Karpas-422 (cell line): ENCODE data around the gene SP2. TPM values are rescaled to one million over a fixed set of nuclear protein-coding genes. Genes with fewer than 3 reads are reported as not detected.

Source experiments
- DNase-seq: peaks from one replicate; pipeline ENCODE4 v3.0.0-alpha.2; 2015
- H2AFZ ChIP-seq: fragments of 200-600 bp; sonication (generic); 2 replicates; pipeline ENCODE4 v1.6.1; 2014; ENCODE audit warnings: antibody characterized with exemption, low read length, mixed read lengths
- H3K27ac ChIP-seq: fragments of 200-600 bp; sonication (generic); 2 replicates; pipeline ENCODE4 v1.5.1; 2014; ENCODE audit warnings: mild to moderate bottlenecking, low read length, moderate library complexity
- H3K27me3 ChIP-seq: fragments of 200-600 bp; sonication (generic); 2 replicates; pipeline ENCODE4 v1.6.1; 2014; ENCODE audit warnings: low read length, mixed read lengths
- H3K36me3 ChIP-seq: fragments of 200-600 bp; sonication (generic); 2 replicates; pipeline ENCODE4 v1.6.1; 2014; ENCODE audit warnings: low read length, mixed read lengths; ENCODE audit not compliant: insufficient read depth
- H3K4me1 ChIP-seq: fragments of 200-600 bp; sonication (generic); 2 replicates; pipeline ENCODE4 v1.6.1; 2014; ENCODE audit warnings: mild to moderate bottlenecking, low read length, mixed read lengths
- H3K4me2 ChIP-seq: fragments of 200-600 bp; sonication (generic); 2 replicates; pipeline ENCODE4 v1.6.1; 2014; ENCODE audit warnings: low read length, low read depth, mild to moderate bottlenecking; ENCODE audit not compliant: poor library complexity, severe bottlenecking
- H3K4me3 ChIP-seq: fragments of 200-600 bp; sonication (generic); 2 replicates; pipeline ENCODE4 v1.5.1; 2014; ENCODE audit warnings: mild to moderate bottlenecking, antibody characterized with exemption, low read length, mixed read lengths
- H3K79me2 ChIP-seq: fragments of 200-600 bp; sonication (generic); 2 replicates; pipeline ENCODE4 v1.6.1; 2014; ENCODE audit warnings: mild to moderate bottlenecking, low read length, mixed read lengths
- H3K9ac ChIP-seq: fragments of 200-600 bp; sonication (generic); 2 replicates; pipeline ENCODE4 v1.6.0; 2014; ENCODE audit warnings: low read length
- H3K9me2 ChIP-seq: fragments of 200-600 bp; sonication (generic), shearing (Covaris generic); replicated peaks from 2 replicates; pipeline ENCODE4 v1.6.0; 2014; ENCODE audit warnings: mild to moderate bottlenecking, low read length, moderate library complexity; ENCODE audit not compliant: insufficient read depth
- H3K9me3 ChIP-seq: fragments of 300-700, 200-600 bp; sonication (generic); 2 replicates; pipeline ENCODE4 v1.6.1; 2014; ENCODE audit warnings: low read length, mixed read lengths
- H4K20me1 ChIP-seq: fragments of 200-600 bp; sonication (generic); 2 replicates; pipeline ENCODE4 v1.6.1; 2014; ENCODE audit warnings: mild to moderate bottlenecking, antibody characterized with exemption, low read length, low read depth; ENCODE audit not compliant: insufficient read depth
- total RNA-seq: library from RNA; depleted of rRNA; stranded (reverse); fragments of >200 nt; shearing (Covaris generic); gene quantifications from 2 replicates; pipeline ENCODE4 v1.2.3, GENCODE V29; 2014; ENCODE audit warnings: low replicate concordance

Gene SP2
- total RNA-seq, 1 experiment from 2014 or later, result 4.4 TPM

- H3K4me3 ChIP-seq, result peak overlapping the region; percentile 66
- H2AFZ ChIP-seq, result no peak overlapping the region
- DNase-seq, result peak; percentile 70
- no peaks in the 10 kb centered on the region for H4K20me1 ChIP-seq
- H3K36me3 ChIP-seq, result no peaks in the 10 kb centered on the region; the same call in 1 of the 2 replicates
- peak overlapping the region; percentile 95 for H3K27ac ChIP-seq
- H3K9me2 ChIP-seq, result no peaks in the 10 kb centered on the region
- H3K9ac ChIP-seq, result peak overlapping the region; percentile 84
- no peaks in the 10 kb centered on the region for H3K9me3 ChIP-seq
- H3K4me1 ChIP-seq, result peaks cover 63% of the 10 kb centered on the region
- H3K4me2 ChIP-seq, result peak overlapping the region; percentile 92
- H3K27me3 ChIP-seq, result no peaks in the 10 kb centered on the region
- H3K79me2 ChIP-seq, result no peaks in the 10 kb centered on the region
These were observed 53.9 kb downstream of the SP2 start for GRCh38 chr17:47949946-47950345.

GRCh38 chr17:47950448-47950847 lies 54.4 kb downstream of the SP2 start:
- H3K9me2 ChIP-seq, result no peaks in the 10 kb centered on the region
- no peaks in the 10 kb centered on the region for H3K27me3 ChIP-seq
- no peaks in the 10 kb centered on the region; the same call in 1 of the 2 replicates for H3K36me3 ChIP-seq
- peak overlapping the region; percentile 84 for H3K9ac ChIP-seq
- H3K4me3 ChIP-seq, result peak overlapping the region; percentile 66; the same call in 1 of the 2 replicates
- H3K9me3 ChIP-seq, result no peaks in the 10 kb centered on the region
- peak overlapping the region; percentile 92 for H3K4me2 ChIP-seq
- H2AFZ ChIP-seq, result no peak overlapping the region
- no peaks in the 10 kb centered on the region for H3K79me2 ChIP-seq
- H3K4me1 ChIP-seq, result peaks cover 68% of the 10 kb centered on the region
- peak overlapping the region; percentile 95 for H3K27ac ChIP-seq
- H4K20me1 ChIP-seq, result no peaks in the 10 kb centered on the region
- no peak for DNase-seq

GRCh38 chr17:47952171-47953021 lies 56.4 kb downstream of the SP2 start:
- Histone ChIP-seq H3K9ac (peak overlapping the region; percentile 20; the same call in 1 of the 2 replicates), H3K36me3 (no peaks in the 10 kb centered on the region; the same call in 1 of the 2 replicates), H3K9me2 (no peaks in the 10 kb centered on the region), H3K27me3 (no peaks in the 10 kb centered on the region), H3K4me3 (no peak overlapping the region), H3K9me3 (no peaks in the 10 kb centered on the region), H3K4me1 (peaks cover 85% of the 10 kb centered on the region), H2AFZ (no peak overlapping the region), H3K79me2 (no peaks in the 10 kb centered on the region), H3K27ac (peak overlapping the region; percentile 95), H3K4me2 (no peak overlapping the region), H4K20me1 (no peaks in the 10 kb centered on the region)
- DNase-seq, result no peak

GRCh38 chr17:47953909-47954308 lies 57.9 kb downstream of the SP2 start:
- Histone ChIP-seq H3K9me2 (no peaks in the 10 kb centered on the region), H3K27me3 (no peaks in the 10 kb centered on the region), H3K4me3 (no peak overlapping the region), H3K79me2 (no peaks in the 10 kb centered on the region), H2AFZ (no peak overlapping the region), H3K27ac (peak overlapping the region; percentile 100), H3K4me2 (no peak overlapping the region), H3K36me3 (no peaks in the 10 kb centered on the region; the same call in 1 of the 2 replicates), H3K9ac (no peak overlapping the region), H3K9me3 (no peaks in the 10 kb centered on the region), H4K20me1 (no peaks in the 10 kb centered on the region), H3K4me1 (peaks cover 91% of the 10 kb centered on the region)
- DNase-seq, result no peak

DNA sequence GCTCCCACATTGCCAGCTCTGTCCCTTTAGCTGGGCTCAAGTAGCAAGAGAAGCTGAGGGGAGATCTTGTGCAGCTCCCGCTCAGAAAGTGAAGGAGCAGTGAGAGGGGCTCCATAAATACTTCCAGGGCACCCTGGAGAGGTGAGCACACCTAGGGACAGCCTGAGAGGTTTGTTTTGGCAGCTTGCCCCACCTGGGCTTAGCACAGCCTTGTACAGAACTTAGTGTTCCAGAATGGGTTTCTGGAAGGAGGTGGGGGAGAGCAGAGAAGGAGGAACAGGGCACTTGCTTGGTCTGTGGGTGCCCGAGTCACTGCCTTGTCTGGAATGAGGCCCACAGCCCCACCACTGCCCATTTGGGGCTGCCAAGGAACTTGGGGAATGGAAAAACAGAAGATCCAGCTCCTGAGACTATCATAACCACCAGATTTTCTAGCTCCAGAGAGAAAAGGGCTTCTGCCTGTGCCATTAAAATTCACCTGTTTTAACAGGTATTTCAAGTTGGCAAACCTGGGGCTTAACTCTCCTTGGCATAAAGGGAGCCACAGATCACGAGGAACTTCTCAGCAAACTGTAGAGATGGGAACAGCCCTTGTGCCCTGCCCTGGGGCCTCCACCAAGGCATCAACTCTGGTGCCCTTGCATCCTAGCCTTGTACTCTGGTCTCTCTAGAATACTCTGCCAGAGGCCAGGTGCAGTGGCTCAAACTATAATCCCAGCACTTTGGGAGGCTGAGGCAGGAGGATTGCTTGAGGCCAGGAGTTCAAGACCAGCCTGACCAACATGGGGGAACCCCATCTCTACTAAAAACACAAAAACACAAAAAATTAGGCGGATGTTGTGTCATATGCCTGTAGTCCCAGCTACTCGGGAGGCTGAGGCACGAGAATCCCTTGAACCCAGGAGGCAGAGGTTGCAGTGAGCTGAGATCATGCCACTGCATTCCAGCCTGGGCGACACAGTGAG lies 59.7 kb downstream of the SP2 start:
- Histone ChIP-seq H3K4me1 (peaks cover 92% of the 10 kb centered on the region), H3K27ac (peak overlapping the region; percentile 100), H3K79me2 (no peaks in the 10 kb centered on the region), H4K20me1 (no peaks in the 10 kb centered on the region), H3K4me3 (peak overlapping the region; percentile 36; the same call in 1 of the 2 replicates), H3K27me3 (no peaks in the 10 kb centered on the region), H3K9ac (peak overlapping the region; percentile 80), H3K9me2 (no peaks in the 10 kb centered on the region), H3K36me3 (no peaks in the 10 kb centered on the region), H2AFZ (no peak overlapping the region), H3K9me3 (no peaks in the 10 kb centered on the region), H3K4me2 (peak overlapping the region; percentile 67)
- no peak for DNase-seq

- Histone ChIP-seq H3K9me3 (no peaks in the 10 kb centered on the region), H3K4me3 (peak overlapping the region; percentile 54), H3K9me2 (no peaks in the 10 kb centered on the region)
These were observed 61.0 kb downstream of the SP2 start for GRCh38 chr17:47956791-47957590.

GRCh38 chr17:47957591-47958490 lies 61.8 kb downstream of the SP2 start, which contains the start of gene PRR15L:
PRR15L (minus strand) TSS chr17:47957883; CDS start chr17:47953234, 4,649 bp downstream.
- H3K9me3 ChIP-seq, result no peaks in the 10 kb centered on the region
- H3K4me2 ChIP-seq, result peak within 1 kb of the TSS; percentile 67
- H3K4me1 ChIP-seq, result peaks cover 87% of the 10 kb centered on the region

More at GRCh38 chr17:47956791-47957590, 61.0 kb downstream of the SP2 start:
- H3K9ac ChIP-seq, result peak overlapping the region; percentile 80
- H3K79me2 ChIP-seq, result no peaks in the 10 kb centered on the region
- no peaks in the 10 kb centered on the region for H3K27me3 ChIP-seq
- no peaks in the 10 kb centered on the region for H3K36me3 ChIP-seq
- H4K20me1 ChIP-seq, result no peaks in the 10 kb centered on the region
- H3K27ac ChIP-seq, result peak overlapping the region; percentile 100
- no peak overlapping the region for H2AFZ ChIP-seq
- DNase-seq, result peak; percentile 91
- peak overlapping the region; percentile 67 for H3K4me2 ChIP-seq
- H3K4me1 ChIP-seq, result peaks cover 93% of the 10 kb centered on the region

More at GRCh38 chr17:47957591-47958490, 61.8 kb downstream of the SP2 start, which contains the start of gene PRR15L:
- Histone ChIP-seq H3K9me2 (no peaks in the 10 kb centered on the region), H3K9ac (peak within 1 kb of the TSS; percentile 80), H3K36me3 (no peaks in the 10 kb centered on the region), H3K4me3 (peak within 1 kb of the TSS; percentile 54), H2AFZ (no peak within 1 kb of the TSS), H3K79me2 (no peaks in the 10 kb centered on the region), H3K27me3 (no peaks in the 10 kb centered on the region), H4K20me1 (no peaks in the 10 kb centered on the region), H3K27ac (peak within 1 kb of the TSS; percentile 100)
- peak; percentile 68 for DNase-seq
